Gastrocnemius medialis (tissue), 4 donors: ENCODE measurements around the gene DOCK3.

Experiments used
- POLR2A ChIP-seq, 2 donors: fragments of 450-650 bp; IDR thresholded peaks; one replicate each; pipeline ENCODE4 v1.6.1; 2017; ENCODE audit warnings: antibody characterized with exemption in 2 of 2, mild to moderate bottlenecking in 2 of 2, moderate library complexity in 2 of 2
- TF ChIP-seq, protein P1 (sequence below), 5 experiments: fragments of 450-650 bp in 3 of 5; fragments of 200-600 bp in 2 of 5; sonication (generic) in 2 of 5; IDR thresholded peaks in 4 of 5; conservative IDR thresholded peaks in 1 of 5; 1 replicate in 4 of 5; 2 replicates in 1 of 5; pipeline ENCODE4 v1.5.1; 2016 to 2019; ENCODE audit warnings: antibody characterized with exemption in 5 of 5, mild to moderate bottlenecking in 3 of 5, moderate library complexity in 3 of 5

DNA sequence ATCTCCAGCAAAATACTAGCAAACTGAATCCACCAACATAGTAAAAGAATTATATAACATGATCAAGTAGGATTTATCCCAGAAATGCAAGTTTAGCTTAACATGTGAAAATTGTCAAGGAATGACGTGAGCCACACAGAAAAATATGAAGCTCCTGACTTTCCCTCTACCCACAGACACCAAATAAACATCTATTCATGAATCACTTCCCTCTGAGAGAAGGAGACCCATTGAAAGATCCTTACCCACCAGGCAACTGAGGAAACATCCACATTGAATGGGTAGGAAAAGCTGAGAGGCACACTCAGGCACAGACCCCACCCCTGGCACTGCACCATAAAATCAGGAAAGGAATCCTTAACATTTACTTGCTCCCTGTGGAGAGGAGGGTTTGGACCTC, 608.2 kb downstream of the DOCK3 start:
- TF ChIP-seq, protein P1, sequence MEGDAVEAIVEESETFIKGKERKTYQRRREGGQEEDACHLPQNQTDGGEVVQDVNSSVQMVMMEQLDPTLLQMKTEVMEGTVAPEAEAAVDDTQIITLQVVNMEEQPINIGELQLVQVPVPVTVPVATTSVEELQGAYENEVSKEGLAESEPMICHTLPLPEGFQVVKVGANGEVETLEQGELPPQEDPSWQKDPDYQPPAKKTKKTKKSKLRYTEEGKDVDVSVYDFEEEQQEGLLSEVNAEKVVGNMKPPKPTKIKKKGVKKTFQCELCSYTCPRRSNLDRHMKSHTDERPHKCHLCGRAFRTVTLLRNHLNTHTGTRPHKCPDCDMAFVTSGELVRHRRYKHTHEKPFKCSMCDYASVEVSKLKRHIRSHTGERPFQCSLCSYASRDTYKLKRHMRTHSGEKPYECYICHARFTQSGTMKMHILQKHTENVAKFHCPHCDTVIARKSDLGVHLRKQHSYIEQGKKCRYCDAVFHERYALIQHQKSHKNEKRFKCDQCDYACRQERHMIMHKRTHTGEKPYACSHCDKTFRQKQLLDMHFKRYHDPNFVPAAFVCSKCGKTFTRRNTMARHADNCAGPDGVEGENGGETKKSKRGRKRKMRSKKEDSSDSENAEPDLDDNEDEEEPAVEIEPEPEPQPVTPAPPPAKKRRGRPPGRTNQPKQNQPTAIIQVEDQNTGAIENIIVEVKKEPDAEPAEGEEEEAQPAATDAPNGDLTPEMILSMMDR (IDR thresholded peaks at IDR 0.05 in 4 of 5, conservative IDR thresholded peaks at IDR 0.05 in 1 of 5), result no peak
- TF ChIP-seq POLR2A (IDR thresholded peaks at IDR 0.05), result no peak
